ENCODE results near the gene DGKB.

GRCh38 chr7:14934839-14935238 lies 32.3 kb upstream of the DGKB start:
- TF ChIP-seq BHLHE40 (IDR thresholded peaks at IDR 0.05; ENCODE audit: borderline replicate concordance) (no peak), TARDBP (IDR thresholded peaks at IDR 0.05) (no peak), PKNOX1 (IDR thresholded peaks at IDR 0.05) (no peak), FOXA1 (IDR thresholded peaks at IDR 0.05) (no peak)

Data from HEK293T (cell line).